ENCODE results near the gene TMEM204. TPM values are rescaled to one million over a fixed set of nuclear protein-coding genes. Genes with fewer than 3 reads are reported as not detected.

Gene TMEM204
- polyA plus RNA-seq, 2 of the 4 experiments (the other 2 are of a cell fraction): not detected

GRCh38 chr16:1494129-1494640 is 39.3 kb upstream of the TMEM204 start (continued):
- TF ChIP-seq ZNF302 (CRISPR knock-in tag; IDR thresholded peaks at IDR 0.05): no peak

DNA sequence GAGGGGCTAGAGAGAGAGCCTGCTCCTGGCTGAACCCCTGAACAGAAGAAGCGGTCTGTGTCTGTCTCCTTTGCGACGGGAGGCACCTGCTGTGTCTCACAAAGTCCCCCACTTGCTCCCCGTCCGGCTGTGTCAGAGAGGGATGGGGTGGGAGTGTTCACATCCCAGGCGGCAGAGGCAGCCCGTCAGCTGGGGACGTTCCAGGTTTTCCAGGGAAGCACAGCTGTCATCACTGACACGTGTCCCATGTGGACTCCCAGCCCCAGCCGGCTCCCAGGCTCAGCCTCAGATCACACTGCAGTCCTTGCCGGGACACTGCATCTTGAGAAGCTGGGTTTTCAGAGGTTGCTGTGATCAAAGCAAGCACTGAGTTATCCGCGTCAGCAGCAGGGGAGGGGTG is 38.8 kb upstream of the TMEM204 start:
- Histone ChIP-seq H3K4me2 (peak overlapping the region; percentile 91), H3K4me3 (peak overlapping the region; percentile 84; the same call in 1 of the 3 replicates), H3K4me1 (peaks cover 15% of the 10 kb centered on the region), H3K9me3 (no peaks in the 10 kb centered on the region), H3K27ac (no peak overlapping the region; a peak in 1 of 6 replicates)
- POLR2A ChIA-PET: interaction anchor here (1.0 kb wide), 1 partner anchor 211 kb away, joined by 3 read pairs; the partner anchor contains the start of gene MAPK8IP3
- CTCF ChIA-PET: interaction anchor here (1.1 to 1.5 kb wide), 3 partner anchors 9 to 270 kb away, joined by 3 read pairs; no protein-coding TSS in a partner anchor
- WGBS (ENCODE audit: missing lambda C conversion rate): 95% methylated on average over 10 of the region's 13 CpGs
- ATAC-seq: no peak
- FAIRE-seq: no peak
- DNase-seq (ENCODE audit: low read depth in 1 of 2, low spot score in 1 of 2): no peak
- no peak for TF ChIP-seq ESRRA (IDR thresholded peaks at IDR 0.05; ENCODE audit: borderline replicate concordance, low read length)
- TF ChIP-seq RAD21 (conservative IDR thresholded peaks at IDR 0.05 in 1 of 2, IDR thresholded peaks at IDR 0.05 in 1 of 2): no peak
- no peak for TF ChIP-seq KDM1A (IDR thresholded peaks at IDR 0.05; ENCODE audit: low read depth)

- no peak overlapping the region for H3K4me3 ChIP-seq
- H3K9me3 ChIP-seq: no peaks in the 10 kb centered on the region
- WGBS (ENCODE audit: missing lambda C conversion rate): 97% methylated on average over 28 of the region's 39 CpGs
- DNase-seq (ENCODE audit: low read depth in 1 of 2, low spot score in 1 of 2) (no peak), ATAC-seq (no peak), FAIRE-seq (no peak)
- H3K27ac ChIP-seq: no peak overlapping the region
- peaks cover 15% of the 10 kb centered on the region for H3K4me1 ChIP-seq
- POLR2A ChIA-PET: no interaction called here
- CTCF ChIA-PET: interaction anchor here (1.4 to 1.5 kb wide), 2 partner anchors 9 to 269 kb away, joined by 3 read pairs; no protein-coding TSS in a partner anchor
- H3K4me2 ChIP-seq: no peak overlapping the region
- TF ChIP-seq MAZ (IDR thresholded peaks at IDR 0.05; ENCODE audit: borderline replicate concordance, low read depth, low read length) (no peak), RCOR1 (IDR thresholded peaks at IDR 0.05; ENCODE audit: low read depth, low read length) (no peak), ZSCAN20 (CRISPR knock-in tag; IDR thresholded peaks at IDR 0.05) (no peak), TFCP2L1 (CRISPR knock-in tag; IDR thresholded peaks at IDR 0.05) (no peak), SMC3 (IDR thresholded peaks at IDR 0.05) (no peak), RAD21 (conservative IDR thresholded peaks at IDR 0.05 in 1 of 2, IDR thresholded peaks at IDR 0.05 in 1 of 2) (no peak), RNF2 (IDR thresholded peaks at IDR 0.05; ENCODE audit: borderline replicate concordance, low read depth) (no peak), CEBPB (IDR thresholded peaks at IDR 0.05) (no peak)
These were observed 38.1 kb upstream of the TMEM204 start for GRCh38 chr16:1495211-1495888.

DNA sequence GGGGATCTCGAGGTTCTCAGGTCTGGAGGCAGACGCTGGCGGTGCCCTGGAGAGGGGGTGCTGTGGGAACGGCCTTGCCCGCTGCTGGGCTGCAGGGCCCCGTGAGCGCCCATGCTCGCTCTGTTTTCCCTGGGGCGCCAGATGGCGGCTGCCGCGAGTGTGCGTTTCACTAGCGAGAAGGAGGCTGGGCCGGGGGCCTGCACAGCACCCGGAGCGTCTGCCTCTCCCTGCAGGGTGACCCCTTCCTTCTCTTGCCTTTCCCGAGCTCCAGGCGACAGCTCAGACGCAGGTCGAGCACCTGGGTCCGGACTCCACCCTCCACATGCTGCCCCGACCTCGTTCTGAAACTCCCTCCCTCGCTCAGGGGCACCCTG is 37.6 kb upstream of the TMEM204 start:
- Histone ChIP-seq H3K4me2 (no peak overlapping the region), H3K4me1 (peaks cover 15% of the 10 kb centered on the region), H3K27ac (no peak overlapping the region), H3K9me3 (no peaks in the 10 kb centered on the region), H3K4me3 (no peak overlapping the region)
- ChIA-PET CTCF (interaction anchor here (1.5 kb wide), 1 partner anchor 269 kb away, joined by 3 read pairs; no protein-coding TSS in a partner anchor), POLR2A (no interaction called here)
- 95% methylated on average over 4 of the region's 25 CpGs for WGBS (ENCODE audit: missing lambda C conversion rate)
- DNase-seq (ENCODE audit: low read depth in 1 of 2, low spot score in 1 of 2): no peak
- no peak for ATAC-seq
- FAIRE-seq: no peak
- TF ChIP-seq NR3C1 (IDR thresholded peaks at IDR 0.05) (no peak), BCL3 (IDR thresholded peaks at IDR 0.05) (no peak), CBX2 (IDR thresholded peaks at IDR 0.05; ENCODE audit: borderline replicate concordance, low read depth) (no peak), MAX (IDR thresholded peaks at IDR 0.05) (no peak), FOSL2 (IDR thresholded peaks at IDR 0.05) (no peak), FOSL2 (CRISPR knock-in tag; IDR thresholded peaks at IDR 0.05) (no peak), RNF2 (IDR thresholded peaks at IDR 0.05; ENCODE audit: borderline replicate concordance, low read depth) (no peak), HEYL (CRISPR knock-in tag; IDR thresholded peaks at IDR 0.05) (no peak), RCOR1 (IDR thresholded peaks at IDR 0.05; ENCODE audit: low read depth, low read length) (no peak), CTCF (IDR thresholded peaks at IDR 0.05) (no peak)
- TF ChIP-seq, protein P1, sequence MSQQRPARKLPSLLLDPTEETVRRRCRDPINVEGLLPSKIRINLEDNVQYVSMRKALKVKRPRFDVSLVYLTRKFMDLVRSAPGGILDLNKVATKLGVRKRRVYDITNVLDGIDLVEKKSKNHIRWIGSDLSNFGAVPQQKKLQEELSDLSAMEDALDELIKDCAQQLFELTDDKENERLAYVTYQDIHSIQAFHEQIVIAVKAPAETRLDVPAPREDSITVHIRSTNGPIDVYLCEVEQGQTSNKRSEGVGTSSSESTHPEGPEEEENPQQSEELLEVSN (IDR thresholded peaks at IDR 0.05; ENCODE audit: borderline replicate concordance, low read depth): no peak
